ENCODE measurements around the gene SREBF1.

The SREBF1 gene

DNA sequence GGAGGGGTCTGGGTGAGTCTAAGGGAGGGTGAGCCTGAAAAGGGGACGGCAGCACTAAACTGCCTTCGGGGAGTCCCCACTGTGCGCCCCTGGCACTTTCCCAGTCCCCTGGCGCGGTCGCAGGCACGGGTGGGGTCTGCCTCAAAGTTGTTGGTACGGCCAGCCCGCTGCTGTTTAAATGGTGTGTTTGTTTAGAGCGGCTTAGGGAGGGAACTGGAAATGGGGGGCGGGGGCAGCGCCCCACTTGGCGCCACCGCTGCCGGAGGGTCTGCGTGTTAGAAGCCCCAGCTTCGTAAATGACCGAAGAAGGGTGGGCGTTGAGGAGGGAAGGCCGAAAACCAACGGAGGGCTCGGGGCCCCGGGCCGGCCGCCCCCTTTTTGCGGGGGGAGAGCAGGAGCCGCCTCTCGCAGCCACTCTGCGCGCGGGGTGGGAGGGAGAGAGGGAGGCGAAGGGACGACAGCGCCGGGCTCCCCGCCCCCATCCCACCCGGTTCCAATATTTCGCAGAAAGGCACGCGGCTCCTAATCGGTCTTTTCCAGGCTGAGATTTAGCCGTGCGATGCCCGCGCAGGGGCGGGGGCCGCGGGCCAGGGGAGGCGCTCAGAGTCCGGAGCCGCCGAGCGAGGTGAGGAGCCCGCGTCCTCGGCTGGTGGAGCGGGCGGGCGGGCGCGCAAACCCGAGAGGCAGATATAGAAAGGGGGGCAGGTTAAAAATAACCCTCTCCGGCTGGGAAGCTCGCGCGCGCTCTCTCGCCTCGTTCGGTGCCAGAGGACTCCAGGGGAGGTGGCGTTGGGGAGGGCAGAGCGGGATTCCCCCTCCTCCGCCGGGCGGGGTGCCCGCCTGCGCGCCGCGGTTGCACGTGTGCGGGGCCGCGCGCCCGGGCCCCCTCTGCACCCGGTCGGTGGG lies 54.9 kb downstream of the SREBF1 start:
- no peak for DNase-seq (ENCODE audit: low read depth, low spot score)

DNA sequence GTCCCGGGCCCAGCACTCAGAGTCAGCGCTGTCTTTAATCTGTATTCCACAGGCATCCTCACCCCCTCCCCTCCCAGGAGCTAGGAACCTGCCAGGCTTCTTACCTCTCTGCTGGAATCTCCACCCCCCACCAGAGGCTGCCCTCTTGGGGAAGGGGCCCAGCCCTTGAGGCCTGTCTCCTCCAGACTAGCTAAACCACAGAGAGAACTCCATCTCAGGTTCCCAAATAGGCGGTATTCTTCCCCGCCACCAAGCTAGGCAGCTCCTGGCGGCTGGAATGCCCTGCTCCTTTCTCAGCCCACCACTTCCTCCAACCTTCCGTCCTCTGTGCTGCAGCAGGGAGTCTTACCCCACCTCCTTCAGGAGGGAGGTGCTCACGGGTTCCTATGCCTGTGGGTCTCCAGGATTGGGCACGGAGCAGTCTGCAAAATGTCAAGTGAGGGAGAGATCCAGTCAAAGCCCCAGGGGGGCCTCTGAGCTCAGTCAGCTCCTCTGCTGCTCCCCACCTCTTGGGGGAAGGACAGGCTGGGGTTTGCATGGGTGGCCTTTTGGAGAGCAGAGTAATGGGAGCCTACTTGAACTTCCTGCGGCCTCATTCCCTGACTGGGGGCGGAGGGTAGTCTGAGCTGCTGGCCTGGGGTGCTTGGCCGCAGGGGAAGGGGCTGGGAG lies 55.7 kb downstream of the SREBF1 start:
- DNase-seq (ENCODE audit: low read depth, low spot score): no peak

DNA sequence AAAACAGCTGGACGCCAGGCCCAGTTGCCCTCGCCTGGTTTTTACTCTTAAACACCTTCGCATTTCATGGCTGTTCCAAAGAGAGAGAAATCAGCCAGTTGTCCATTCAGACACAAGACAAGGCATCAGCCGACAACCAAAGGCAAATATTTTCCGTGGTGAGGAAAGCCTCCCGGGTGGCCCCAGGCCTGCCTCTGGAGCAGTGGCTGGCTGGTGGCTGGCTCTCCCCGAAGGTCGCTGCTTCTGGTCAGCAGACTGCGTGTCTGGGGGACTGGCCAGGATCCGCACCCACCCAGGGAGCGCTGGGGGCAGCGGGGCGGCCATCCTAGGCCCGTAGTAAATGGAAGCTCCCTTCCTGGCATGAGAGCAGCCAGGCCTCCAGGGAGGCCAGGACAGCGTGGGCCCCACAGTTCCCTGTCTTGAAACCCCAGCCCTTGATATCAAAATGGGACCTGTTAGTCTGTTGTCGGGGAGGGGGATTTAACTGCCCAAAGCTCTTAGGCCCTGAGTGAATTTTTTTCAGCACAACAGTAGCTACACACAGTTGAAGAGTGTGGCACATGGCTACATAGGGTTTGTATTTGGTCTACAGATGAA lies 57.7 kb downstream of the SREBF1 start:
- no peak for DNase-seq (ENCODE audit: low read depth, low spot score)

DNA sequence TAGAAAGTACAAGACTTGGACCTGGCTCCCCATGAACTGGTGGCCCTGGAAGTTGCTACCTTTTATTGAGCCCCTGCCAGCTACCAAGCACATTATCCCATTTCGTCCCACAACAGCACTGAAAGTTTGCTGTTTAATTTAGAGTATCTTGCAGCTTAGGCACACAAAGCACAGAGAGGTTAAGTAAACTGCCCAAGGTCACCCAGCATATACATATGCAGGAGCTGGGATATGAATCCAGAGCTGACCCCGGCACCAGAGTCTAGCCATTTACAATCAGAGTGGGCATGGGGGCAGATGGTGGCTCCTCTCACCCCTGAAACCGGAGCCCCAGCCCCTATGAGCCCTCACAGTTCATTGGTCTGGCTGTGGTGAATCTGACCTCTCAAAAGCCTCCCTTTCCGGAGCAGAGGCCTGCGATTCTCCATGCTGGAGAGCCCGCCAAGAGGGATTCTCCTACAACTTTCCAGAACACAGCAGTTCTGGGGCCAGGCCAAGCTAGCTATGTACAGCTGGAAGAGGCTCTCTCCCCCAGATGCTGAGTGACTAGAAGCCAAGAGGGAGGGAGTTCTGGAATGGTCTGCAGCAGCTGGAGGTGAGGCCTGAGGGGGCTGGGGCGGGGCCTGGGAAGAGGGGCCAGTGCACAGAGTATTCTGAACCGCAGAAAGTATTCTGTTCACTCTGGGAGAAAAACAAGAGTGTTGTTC lies 58.3 kb downstream of the SREBF1 start:
- DNase-seq (ENCODE audit: low read depth, low spot score): peak; percentile 16

DNA sequence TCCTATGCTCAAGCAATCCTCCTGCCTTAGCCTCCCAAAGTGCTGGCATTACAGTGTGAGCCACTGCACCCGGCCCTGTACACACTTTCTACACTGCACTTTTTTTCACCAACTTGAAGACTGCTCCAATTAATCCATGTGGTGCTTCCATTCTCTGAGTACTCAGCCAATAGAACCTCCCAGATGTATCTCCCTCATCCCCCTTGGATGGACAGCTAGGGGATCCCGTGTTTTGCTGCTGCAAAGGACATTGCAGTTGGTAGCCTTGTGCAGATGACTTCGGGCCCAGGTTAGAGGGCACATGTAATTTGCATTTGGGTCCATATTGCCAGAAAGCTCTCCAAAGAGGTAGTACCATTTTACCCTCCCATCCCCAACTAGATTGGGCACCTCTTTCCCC lies 59.9 kb downstream of the SREBF1 start:
- no peak for DNase-seq (ENCODE audit: low read depth, low spot score)

DNA sequence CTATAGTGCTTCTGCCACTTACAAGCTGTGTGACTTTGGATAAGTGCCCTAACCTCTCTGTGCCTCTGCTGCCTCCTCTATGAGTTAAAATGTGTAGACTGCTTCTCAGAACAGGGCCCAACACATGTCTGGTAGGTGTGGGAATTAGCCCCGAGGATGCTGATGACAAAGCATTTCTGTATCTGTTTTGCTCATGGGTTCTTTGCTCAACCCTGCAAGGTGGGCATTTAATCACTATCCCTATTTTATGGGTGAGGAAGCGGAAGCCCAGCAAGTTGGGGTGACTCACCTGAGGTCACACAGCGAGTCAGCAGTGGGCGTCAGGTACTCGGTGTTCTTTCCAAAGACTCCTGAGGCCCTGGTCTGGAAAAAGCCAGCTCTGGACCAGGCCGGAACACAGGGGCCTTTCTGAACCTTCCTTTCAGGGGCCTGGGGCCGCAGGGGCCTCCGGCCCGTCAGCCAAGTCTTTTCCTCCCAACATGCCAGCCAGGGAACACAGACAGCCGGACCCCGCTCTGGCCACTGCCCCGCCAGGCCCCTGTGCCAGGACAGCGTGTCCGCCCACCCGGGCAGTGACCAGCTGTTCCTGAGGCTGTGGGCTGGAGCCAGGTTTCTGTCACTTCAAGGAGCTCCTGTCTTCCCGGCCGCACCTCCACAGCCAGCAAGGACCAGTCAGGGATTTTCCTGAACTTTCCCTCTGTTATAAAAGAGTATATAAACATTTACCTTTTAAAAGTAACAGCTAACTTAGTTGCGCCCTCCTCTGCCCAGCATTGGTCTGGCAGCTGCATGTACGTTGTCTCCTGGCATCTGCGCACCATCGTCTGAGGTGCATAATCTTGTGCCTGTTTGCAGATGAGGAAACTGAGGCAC lies 62.5 kb downstream of the SREBF1 start:
- no peak for DNase-seq (ENCODE audit: low read depth, low spot score)

DNA sequence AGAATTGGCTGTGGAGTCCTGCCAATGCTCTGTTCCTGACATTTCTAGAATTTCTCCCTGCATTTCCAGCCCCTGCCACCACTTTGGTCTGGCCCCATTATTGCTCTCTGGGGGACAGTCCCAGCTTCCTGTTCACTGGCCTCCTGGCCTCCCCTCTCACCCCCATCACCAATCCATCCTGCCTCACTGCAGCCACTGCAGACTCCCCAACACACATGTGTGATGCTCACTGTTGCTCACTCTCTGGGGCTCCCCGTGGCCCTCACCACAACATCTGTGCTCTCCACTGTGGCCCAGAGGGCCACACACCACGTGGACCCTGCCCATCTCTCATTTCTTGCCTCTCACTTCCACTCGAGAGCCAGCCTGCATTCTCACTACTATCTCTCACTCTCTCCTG lies 64.6 kb downstream of the SREBF1 start:
- no peak for DNase-seq (ENCODE audit: low read depth, low spot score)

DNA sequence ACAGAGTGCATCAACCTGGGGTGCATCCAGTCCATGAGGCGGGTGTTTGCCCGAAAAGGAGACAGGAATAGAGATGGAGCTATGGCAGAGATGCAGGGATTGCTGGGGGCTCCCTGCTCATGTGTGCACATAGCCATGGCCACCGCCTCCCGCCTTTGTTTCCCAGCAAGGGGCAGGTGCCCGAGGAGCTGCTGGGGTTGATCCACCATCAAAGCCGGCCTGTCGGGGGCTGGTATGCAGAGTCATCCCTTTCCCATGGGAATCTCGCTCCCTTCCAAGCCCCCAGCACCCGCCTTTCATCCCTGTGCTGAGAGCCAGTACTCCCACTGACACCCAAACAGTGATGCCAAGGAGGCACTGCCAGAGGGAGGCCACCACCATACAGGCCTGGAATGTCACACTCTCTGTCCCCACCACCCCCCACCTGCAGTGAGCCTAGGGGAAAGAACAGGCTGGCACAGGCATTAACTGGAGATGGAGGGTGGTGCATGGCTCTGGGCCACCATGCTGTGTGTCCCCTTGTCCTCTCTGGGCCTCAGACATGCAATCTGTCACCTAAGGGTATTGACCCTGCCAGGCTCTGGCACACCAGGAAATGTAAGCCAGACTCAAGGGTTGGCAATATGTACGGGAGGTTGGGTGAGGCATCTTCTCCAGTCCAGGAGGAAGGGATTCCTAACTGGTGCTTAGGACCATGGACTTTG lies 65.1 kb downstream of the SREBF1 start:
- DNase-seq (ENCODE audit: low read depth, low spot score): no peak

DNA sequence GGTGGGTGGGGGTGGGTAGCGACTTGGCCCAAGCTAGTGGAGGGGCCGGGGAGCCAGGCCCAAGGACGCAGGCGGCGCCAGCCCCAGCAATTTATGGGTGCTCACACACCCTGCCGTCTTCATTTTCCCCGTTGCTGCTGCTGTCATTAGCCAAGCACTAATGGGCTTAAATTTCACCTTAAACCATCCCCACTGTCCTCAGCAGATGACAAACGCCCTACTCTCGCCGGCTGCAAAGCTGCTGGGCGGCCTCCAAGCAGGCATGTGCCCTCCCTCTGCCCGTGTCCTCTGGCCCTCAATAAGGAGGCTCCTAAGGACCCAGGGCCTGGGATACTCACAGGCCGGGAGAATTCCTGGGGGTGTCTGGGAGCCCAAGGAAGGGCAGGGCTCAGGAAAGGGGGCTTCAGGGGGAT lies 66.1 kb downstream of the SREBF1 start:
- no peak for DNase-seq (ENCODE audit: low read depth, low spot score)

DNA sequence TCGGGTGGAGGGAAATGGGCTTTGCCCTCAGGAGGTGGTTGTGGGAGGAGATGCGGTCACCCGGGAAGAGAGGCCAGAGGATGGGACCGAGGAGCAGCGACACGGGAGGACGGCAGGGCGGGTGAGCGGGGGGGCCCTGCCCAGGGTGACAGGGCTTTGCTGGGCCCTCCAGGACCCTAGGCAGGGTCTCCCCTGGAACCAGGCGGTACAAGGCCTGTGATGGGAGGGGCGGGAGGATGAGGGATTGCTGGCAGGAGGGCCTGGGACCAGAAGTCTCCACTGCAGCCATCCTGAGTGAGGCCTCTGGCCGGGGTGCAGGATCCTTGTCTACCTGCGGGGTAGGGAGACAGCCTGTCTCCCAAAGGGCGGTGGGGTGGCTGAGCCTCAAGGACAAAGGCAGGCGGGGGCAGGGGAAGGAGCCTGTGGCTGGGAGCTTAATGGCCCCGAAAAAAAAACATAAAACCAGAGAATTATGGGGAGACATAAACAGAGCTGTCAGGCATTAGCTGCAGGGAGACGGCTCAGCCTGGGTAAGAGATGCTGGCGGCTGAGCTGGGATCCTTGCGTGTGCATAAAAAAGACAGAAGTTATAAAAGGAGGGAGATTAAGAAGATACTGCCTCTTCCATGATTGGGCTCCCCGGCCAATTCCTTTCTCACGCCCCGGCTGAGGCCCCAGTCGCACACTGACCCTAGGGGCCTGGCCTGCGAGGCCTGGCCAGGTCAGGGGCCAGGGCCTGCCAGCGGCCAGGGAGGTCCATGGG lies 66.7 kb downstream of the SREBF1 start:
- DNase-seq (ENCODE audit: low read depth, low spot score): no peak

DNA sequence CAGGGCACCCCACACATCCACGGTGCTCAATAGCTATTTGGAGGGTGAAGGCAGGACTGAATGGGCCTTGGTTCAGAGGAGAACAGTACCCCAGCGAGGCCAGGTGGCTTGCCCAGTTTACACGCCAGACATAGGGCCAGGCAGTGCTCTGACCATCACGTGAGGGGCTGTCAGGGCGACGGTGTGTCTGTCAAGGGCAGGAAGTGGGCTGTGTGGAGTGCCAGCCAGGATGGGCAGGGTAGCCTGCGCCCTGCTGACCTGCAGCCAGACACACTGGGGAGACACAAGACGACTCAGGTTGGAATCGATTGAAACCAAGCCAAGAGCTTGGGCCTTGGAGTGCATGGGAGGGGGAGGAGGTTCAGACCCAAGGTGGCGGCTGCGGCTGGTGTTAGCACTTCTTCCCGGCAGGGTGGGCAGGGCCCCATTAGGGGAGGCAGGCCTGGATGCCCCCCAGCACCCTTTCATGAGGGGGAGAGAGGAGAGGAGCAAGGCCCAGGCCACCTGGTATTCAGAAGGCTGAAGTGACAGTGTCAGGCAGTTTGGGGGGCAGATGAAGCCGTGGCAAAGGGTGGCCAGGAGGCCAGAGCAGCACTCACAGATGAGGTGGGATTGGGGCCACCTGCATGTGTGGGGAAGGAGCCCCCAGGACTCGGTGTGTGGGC lies 68.2 kb downstream of the SREBF1 start:
- no peak for DNase-seq (ENCODE audit: low read depth, low spot score)

DNA sequence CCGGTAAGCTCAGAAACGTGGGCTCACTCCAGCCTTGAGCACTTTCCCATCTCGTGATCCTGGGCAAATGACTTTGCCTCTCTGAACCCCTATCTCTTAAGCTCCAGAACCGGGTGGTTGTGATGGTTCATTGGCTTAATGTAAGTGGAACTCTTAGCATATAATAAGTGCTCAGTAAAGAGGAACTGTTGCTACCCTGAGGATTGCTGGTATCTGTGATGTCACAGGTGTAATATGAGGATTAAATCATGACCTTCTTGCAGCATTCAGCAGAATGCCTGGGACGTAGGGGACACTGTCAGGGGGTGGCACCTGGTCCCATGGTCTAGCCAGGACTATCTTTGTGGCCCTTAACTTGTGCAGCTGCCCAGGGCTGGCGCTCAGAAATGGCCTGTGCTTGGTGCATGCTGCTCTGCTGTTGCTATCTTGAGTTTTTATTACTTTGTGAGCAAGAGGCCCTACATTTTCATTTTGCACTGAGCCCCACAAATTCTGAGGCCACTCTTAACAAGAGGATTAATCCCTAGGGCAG lies 68.8 kb downstream of the SREBF1 start:
- DNase-seq (ENCODE audit: low read depth, low spot score): no peak

DNA sequence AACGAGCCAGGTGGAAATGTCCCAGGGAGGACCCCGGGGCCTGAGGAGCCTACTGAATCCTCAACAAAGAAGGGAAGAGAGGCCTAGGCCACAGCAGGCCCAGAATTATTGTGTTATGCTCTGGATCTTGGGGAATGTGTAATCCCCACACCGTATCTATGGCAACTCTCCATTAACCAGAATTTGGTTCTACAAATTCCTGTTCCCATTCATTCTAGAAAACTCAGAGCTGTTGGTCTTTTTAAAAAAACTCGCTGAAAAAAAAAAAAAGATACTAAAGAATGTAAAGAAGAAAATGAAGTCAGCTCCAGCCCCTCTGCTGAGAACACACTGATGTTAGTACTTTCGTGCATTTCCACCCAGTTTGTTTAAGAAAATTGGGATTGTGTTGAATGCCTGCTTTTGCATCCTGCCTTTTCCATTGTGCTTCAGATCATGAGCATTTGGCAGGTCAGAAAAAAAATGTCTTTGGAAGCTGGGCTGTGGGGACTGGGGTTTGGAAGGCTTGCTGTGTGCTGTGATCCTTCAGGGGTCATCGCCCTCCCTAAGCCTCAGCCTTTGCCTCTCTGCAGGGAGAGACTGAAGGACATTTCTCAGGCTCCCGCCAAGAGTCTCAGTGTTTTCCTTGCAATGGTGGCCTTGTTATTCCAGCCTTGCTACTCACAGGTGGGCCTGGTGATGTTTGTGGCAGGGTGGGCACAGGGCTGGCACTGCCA lies 69.5 kb downstream of the SREBF1 start:
- no peak for DNase-seq (ENCODE audit: low read depth, low spot score)

DNA sequence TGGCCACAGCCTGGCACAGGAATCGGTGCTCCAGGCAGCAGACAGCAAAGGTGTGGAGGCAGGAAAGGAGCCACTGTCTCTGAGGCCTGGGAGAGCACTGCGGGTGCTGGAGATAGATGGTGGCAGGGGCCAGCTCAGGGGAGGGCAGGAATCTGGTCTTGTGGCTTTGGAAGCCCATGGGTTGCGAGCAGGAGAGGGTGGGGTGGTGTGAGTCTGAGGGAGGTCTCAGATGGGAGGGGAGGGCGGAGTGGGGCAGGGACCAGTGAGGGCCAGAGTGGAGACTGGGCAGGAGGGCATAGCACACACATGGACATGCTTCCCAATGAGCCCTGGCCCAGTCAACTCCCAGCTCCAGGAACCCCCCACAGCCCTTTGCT lies 70.1 kb downstream of the SREBF1 start:
- DNase-seq (ENCODE audit: low read depth, low spot score): no peak

DNA sequence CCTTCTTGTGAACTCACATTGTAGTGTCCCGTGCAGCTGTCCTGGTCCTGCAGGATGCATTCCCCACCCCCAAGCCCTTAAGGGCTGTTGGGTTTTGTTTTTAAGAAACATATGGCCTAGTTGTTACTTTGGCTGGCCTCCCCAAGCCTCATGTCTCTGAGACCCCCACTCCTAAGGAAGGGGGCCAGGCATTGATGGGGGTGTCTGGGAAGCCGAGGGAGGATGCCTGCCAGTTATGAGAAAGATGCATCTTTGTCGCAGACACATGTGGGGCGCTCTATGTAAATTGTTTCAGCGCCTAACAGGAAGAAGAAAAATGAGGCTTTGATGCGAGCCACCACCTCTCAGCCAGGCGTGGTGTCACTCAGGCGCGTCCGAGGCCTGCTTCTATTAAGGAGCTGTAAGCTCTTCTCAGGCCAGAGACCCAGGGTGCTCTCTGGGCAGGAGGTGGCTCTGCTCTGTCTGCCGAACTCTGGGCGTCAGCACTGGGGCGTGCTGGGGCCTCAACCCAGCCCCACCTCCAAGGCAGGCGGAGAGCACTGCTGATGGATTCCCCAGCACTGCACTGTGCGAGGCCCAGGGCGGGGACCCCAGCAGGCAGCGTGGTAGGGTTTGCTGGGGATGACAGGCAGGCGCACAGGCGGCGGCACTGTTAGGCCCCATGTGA lies 70.6 kb downstream of the SREBF1 start:
- DNase-seq (ENCODE audit: low read depth, low spot score): no peak

DNA sequence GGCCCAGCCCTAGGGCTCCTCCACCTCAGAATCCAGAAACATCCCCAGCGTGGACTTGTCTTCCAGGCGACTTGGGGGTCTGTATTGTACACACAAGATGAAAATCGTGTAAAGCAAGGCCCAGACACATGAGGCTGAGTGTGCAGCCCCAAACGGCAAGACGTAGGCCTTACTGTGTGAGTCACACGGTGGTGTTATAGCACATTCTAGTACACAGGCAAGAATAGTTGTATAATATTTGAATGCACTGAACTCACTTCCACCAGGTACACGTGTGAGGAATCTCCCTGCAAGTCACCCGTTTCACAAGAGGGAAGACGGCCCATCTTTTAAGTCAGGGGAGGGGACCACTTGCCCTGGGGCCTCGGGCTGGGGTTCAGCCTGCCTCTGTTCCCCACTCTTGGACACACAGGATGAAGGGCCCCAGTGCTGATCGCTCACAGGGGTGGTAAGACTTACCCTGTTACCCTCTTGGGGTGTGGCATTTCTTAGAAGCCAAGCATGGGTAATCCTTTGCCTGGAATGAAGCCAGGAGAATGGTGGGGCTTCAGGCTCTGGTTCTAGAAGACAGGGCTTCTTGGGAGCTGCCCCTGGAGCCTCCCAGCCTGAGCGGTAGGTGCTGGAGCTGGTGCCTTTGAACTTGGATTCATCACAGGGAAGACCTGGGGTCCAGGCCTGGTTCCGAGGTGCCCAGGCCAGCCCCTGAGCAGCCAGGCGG lies 71.3 kb downstream of the SREBF1 start:
- DNase-seq (ENCODE audit: low read depth, low spot score): no peak

DNA sequence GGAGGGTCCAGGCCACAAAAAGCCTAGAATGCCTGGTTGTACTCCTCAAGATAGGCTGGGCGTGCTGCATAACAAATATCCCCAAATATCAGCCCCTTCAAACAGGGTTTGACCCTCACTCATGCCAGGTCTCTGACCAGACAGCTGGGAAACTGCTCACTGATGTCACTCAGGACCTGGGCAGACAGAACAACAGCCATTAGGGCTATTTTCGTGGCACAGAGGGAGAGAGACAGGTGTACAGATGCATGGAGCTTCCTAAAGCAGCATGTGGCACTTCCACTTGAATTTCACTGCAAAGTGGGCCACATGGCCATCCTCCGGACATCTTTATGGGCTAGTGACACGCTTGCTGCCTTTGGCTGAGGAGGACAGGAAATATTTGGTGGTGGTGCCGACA lies 73.1 kb downstream of the SREBF1 start:
- no peak for DNase-seq (ENCODE audit: low read depth, low spot score)

Data from brain pericyte (primary cell).